Stimulated activated CD4-positive, alpha-beta T cell treated with anti-CD3 and anti-CD28 coated beads, Interleukin-4, amount 100 ng/mL, for 4 hours (primary cell): Measurements from ENCODE around the gene EN1.

Source experiments
- DNase-seq, 2 experiments: peaks; one replicate each; pipeline ENCODE4 v3.0.0-alpha.2; 2020

The EN1 gene

DNA sequence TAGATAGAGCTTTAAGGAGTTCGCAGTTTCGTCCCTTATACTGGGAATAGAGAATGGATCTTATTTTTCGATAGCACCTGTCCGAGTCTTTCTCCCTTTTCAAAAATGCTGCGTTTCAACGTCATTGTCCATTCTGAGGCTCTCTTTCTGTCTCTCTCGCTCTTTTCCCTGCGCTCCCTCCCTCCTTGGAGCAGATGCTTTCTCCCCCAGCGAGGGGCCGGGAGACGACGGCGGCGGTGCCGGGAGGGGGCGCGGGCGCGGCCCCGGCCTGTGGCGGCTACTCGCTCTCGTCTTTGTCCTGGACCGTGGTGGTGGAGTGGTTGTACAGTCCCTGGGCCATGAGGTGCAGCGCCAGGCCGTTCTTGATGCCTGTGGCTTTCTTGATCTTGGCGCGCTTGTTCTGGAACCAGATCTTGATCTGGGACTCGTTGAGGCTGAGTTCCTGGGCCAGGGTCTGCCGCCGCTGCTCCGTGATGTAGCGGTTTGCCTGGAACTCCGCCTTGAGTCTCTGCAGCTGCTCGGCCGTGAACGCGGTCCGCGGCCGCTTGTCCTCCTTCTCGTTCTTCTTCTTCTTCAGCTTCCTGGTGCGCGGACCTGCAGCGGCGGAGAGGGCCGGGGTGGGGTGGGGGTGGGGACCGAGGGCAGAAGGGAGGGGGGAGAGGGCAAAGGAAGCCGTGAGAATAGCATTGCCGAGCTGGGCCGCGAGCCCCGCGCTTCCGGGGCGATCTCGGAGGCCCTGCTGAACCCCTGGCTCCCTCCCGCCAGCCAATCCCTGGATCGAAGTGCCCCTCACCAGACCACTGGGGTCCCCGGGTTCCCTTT is 4.6 kb downstream of the EN1 start:
- DNase-seq = no peak

DNA sequence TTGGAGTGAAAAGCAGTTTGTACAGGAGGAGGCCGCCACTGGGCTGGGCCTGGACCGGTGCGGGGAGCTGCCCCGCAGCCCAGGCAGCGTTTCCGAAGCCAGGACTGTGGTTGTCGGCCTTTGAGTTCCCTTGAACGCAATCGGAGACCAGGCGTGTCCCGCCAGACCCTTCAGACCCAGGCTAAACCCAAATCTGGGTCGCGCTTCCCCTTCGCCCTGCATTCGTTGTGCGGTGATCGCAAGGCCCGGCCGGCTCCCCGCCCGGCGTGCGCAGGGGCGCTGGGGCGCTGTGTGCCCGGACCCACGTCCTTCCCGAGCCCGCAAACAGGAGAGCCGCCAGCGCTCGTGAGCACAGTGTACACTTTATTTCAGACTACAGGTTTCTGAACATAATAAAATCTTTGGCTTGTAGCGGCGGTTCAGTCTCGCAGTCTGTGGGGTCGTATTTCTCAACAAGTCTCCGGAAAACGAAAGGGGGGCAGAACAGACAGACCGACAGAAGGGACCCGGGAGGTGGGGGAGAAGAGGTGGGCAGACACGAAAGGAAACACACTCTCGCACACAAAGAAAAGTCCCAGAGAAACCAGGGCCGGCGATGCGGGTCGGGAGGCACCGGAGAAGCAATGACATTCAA is 5.5 kb downstream of the EN1 start:
- no peak for DNase-seq

DNA sequence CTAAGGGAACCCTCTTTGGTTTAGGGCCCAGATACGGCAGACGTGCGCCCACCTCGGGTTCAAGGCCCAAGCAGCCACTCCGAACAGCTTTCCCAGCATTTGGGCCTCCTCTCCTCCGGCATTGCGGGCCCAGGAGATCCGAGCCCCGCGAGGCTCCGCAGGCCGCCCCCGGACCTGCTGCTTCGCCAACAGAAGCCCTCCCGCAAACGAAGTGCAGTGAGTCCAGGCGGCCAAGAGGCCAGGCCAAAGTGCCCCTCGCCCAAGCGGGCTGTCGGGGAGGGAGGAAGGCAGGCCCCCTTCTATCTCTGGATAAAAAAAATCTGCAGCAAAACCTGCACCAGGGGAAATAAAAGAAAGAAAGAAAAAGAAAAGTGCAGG is 6.0 kb downstream of the EN1 start:
- no peak for DNase-seq

DNA sequence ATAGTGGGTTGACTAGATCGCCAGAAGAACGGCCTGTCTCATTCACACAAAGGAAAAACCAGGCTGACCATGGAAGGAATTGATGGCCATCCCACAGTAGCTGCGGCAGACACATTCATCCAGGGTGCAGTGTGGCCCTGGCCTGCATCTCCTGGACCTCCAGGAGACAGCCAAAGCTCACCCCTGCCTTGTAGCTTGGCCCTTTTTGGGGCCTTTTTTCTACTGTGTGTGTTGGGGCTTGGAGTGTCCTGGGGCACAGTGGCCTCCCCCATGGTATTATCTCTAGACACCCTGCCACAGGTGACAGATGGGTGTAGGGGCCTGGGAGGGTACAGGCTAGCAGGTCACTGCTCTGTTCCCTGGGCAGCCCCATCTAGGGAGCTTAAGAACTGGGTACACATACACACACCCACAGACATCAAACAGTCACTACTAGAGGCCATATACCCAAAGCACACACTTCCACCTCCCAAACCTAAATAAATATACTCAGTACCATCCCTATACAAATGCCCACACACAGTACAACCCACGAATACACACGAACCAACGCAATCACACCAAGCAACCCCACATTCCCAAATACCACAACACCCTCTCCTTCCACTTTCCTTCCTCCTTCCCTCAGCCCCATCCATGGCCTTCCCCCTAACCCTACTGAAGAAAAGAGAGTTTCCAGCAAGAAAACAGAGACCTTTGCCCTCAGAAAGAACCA is 8.6 kb downstream of the EN1 start:
- no peak for DNase-seq

DNA sequence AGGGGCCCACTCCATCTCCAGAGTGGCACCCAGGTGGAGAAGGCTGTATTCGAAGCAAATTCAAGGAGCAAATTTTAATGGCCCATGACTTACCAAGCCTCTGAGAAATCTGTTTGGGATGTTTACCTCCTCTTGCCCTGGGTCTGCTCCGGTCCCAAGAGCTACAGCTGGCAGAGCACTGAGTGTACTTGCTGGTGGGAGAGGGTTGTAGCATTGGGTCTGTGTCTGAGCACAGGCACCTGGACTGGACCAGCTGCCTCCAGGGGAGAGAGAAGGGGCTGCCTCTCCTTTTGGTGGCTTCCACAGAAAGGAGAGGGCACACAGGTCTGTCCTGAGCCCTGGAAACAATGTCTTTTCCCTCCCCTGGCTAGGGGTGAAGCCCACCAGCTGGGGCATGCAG is 9.8 kb downstream of the EN1 start:
- no peak for DNase-seq

DNA sequence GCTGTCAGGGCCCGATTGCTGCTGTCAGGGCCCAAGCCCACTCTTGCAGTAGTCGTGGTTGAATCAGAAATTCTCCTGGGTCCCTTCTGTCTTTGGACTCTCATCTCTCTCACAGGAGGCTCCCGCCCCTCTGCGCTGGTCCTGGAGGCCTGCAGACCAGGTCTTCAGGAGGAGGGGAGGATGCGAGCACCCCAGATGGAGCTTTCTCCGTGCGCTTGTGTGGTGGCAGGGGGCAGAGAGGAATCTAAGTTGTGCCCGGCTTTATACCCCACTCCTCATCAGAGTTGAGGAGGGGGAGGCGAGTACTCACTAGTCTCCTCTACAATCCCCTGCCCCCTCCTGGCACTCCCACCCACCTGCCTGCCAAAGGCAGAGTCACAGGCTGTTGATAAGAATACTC is 10.4 kb downstream of the EN1 start:
- no peak for DNase-seq

DNA sequence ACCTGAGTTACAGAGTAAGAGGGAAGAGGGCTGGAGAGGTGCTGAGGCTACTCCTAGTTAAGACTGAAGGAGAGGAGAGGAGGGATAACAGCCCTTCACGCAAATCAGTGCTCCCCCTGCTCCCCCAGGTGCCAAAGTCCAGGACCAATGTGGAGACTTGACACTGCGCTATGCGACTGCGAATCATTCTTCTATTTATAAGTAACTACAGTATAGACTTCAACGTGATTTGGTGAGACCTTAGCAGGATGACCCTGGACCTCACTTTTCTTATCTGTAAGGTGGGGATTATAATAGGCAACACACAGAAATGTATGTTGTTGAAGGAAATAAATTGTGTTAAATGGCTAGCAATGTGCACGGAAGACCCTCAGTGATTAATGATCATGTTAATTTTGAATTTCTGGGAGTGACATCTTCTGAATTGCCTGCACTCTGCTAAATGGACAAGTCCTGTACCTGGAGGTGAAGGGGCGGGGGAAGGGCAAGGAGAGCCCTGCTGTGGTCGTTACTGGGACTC is 11.0 kb downstream of the EN1 start:
- no peak for DNase-seq

DNA sequence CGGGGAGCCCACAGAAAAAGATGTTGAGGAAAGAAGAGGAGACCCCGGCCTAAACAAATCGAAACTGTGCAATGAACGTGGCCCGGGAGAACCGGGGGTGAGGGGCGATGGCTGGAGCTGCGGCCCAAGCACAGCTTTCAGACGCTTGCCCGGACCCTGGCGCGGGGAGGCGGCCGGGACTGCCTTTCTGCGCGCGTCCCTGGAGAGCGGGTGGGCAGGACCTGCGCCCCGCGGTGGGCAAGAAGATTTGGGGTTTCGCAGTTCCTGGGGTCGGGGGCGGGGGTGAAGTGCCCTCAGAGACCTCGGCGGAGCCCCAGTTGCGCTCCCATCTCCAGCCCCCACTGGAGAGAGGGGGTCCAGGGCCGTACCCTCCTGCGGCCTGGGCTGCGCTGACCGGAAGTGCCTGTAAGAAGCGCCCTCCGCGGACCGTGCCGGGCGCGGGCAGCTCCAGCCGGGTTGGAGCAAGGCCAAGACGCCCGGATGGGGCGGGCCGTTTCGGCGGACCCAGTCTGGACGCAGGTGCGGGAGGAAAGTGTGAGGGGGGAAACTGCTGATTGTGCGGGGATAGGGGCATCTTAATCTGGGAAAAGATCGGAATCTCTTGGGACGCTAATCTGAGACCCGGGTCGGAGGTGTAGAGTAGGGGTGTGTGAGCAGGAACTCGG is 11.6 kb downstream of the EN1 start:
- DNase-seq = no peak

DNA sequence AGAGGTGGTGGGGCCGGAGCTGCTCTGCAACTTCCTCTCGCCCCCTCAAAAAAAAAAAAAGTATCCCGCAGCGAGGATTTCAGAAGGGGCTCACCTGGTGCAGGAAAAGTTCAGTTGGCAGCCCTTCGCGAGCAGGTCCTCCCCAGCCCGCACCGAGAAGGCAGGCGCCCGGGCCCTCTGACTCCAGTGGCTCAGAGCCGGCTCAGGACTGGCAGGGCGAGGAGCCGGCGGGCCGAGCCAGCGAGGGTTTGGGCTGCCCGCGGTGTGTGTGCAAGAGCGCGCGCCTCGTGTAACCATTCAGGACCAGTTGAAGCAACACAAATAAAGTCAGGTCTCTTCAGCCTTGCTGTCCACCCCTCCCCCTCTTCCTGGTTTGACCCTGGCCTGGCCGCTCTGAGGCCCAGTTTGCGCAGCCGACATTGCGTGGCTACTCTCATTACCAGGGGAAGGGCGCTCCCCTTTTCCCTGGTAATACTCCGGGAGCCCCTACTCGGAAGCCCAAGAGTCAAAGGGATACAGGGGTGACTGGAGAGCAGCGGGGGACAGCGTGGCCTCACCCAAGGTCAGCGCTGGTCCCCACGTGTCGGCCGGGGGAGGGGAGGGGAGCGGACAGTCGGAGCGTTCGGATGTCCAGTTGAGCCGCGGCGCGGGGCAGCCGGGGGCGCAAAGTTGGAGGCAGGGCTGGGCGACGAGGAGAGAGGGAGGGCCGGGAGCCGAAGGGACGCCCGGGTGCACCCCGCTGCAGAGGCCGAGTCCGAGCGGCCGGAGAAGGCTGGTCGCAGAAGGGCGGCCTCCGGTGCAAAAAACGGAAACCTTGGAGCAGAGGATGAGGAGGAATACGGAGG is 12.3 kb downstream of the EN1 start:
- DNase-seq = no peak

DNA sequence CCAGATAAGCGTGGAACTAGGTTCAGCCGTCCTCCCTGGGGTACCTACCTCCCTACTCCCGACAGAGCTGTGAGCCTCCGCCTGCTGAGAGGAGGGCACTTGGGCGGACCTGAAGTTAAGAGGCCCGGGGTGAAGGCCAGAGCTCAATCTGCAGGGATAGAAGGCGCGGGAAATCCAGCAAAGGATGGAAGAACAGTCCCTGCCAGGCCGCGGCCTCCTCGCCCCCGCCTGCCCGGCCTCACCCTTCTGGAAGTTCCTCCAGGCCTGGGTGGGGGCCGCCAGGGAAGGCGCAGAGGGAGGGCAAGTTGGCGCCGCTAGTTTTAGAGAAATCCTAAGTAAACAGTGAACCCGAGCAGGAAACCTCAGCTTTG is 13.0 kb downstream of the EN1 start:
- DNase-seq = no peak

DNA sequence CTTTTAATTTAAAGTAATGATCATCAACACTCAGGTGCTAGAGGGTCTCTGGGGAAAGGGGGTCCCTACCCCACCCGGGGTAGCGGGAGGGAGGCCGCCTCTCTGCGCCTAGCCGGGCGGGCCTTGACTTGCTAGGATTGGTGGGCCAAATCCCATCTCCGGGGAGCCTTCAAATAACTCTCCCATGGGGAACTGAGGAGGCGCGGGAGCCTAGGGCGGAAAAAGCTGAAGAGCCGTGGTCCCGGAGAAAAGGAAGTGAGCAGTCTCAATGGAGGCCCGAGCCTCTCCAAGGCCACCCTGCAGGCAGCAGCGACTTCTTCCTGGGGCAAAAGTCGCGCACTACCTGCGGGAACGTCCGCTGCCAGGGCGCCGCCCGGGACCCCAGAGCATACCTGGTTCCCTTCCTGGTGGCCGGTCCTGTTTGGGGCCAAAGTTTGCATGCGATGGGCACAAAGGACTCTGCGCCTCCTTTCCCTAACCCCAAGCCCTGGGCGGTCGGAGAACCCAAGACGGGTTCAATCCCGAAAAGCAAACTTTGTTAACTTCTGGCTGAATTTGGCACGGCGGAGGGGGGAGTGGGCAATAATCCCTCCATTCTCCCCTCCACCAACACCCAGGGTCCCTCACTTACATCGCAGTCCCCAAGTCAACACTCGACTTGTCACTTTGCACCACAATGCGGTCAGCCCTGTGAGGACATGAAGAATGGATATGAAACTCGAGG is 13.6 kb downstream of the EN1 start:
- DNase-seq = no peak

DNA sequence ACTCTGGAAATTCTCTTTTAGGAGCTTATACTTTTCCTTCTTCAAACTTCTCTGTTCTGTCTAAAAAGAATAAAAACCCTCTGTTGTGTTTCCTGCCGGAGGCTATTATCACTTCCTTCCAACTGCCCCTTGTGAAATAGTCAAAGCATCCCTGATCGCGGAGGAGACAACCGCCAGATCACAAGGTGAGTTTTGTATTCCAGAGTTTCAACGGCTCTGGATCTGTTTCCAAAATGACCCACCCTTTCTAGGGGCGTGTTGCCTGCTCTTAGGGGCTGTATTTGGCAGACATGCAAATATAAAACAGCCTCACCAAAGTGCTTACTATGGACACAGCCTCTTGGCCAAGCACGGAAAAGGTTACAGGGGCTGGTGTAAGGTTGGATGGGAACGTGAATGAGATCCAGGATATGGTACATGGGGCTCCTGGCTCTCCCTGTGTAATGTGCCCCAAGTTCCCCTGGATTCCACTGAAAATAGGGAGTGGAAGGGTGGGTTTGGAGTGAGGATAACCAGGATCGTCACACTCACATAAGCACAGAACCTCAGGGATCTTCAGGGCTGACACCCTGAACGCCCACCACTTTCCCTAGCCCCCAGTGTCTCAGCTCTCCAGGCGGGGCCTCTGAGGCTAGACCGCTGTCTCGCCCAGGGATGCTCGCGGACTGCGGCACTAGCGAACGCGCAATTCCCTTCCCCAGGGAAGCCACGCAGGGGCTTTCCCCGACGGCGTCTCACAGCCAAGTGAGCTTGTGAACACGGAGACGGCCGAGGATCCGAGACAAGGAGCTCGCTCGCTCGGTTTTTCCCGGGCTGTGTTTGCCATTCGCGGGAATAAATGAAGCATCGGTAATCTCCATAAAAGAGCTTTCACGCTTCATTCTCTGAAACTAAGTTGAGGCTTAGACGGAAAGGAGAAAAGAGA is 14.4 kb downstream of the EN1 start:
- DNase-seq = no peak

DNA sequence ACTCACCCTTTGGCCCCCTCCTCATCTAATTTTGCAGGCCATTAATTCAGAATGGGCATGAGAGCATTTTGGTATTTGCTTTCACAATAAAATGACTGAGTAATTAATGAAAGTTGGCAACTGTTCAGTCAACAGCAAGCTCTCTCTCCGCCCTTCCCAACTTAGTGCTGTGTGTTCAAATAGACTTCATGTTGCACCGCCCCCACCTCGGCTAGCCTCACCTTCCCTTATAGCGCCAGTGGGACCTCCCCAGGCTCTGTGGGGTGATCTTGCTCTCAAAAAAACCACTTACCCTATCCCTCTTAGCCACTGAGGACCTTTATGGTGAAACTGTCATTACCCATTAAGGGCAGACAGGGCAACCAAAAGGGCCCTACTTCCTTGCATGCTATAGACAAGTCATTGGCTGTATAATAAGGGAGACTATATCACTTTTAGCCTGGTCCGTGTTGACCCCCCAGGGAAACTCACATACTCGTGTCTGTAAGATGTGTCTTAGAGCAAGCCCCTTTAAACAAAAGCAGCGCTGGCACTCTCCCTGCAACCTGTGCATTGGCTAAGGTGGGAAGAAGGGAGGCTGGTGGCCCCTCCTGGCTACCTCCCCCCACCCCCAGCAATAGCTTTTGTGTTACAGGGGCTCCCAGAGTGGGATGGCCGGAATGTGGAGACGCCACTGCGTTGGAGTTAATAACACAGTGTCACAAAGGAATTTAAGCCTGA is 15.2 kb downstream of the EN1 start:
- no peak for DNase-seq

DNA sequence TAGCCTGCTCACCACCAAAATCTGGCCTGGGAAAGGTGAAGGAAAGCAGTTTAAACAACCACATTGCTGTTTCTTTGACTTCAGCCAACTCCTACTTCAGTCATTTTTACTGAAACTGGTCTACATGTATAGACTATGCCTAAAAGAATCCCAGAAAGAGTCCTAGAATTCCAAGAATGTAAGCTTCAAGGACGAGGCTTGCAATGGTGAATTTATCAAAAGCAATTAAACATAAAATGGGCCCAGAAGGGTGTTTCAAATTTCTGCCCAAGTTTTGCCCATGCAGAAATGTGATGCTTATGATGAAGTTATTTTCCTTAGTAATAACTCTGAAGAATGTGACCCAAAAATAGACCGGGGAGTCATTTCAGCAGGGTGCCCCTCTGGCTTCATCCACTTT is 16.6 kb downstream of the EN1 start:
- DNase-seq = no peak

DNA sequence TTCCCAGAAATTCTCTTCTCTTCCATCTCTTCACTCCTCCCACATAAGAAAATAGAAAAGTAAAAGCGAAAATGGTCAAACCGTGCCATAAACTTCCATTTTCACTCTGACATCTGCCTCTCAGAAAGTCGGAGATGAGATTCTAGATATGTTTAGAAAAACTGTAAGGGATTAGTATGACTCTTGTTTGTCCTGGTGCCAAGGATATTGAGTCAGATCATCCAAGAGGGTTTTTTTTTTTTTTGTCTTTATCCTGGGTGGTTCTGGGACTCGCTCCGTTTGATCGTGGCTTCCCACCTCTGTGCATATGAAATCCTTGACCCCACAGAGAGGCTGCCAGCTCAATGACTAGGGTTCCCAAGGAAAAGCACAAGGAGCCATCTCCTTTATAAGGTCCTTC is 17.3 kb downstream of the EN1 start:
- no peak for DNase-seq

DNA sequence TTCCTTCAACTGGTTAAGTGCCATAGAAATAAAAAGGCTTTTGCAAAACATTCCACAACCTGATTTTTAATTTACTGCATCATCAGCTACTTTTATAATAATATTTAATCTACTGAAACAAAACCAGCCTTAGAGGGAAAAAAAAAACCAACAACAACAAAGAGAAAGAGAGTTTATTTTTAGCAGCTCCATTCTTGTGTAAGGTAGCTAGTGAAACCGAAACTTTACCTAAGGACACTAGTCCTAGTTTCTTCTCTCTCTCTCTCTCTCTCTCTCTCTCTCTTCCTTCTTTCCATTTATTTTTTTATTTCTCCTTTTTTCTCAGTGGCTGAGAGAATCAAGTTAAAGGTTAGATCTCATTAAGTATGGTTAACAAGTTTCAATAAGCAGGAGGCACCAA is 21.4 kb downstream of the EN1 start:
- no peak for DNase-seq

DNA sequence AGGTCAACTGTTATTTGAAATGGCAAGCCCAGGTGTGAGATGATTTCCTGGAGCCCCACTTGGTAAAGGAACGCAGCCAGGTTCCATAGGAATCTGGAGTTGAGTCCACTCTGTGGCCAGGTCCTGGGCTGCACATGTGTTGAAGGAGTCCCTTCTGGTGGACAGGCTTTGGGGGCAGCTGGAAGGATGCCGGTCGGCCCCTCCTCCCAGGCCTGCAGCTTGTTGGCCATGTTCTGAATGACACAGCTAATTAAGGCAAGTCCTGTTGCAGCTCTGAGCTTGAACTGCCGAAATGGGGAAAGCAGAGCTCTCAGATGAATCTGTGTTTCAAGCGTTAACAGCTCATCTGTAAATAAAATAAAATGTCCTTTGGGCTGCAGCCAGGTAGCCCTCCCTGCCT is 23.8 kb downstream of the EN1 start:
- DNase-seq = no peak

DNA sequence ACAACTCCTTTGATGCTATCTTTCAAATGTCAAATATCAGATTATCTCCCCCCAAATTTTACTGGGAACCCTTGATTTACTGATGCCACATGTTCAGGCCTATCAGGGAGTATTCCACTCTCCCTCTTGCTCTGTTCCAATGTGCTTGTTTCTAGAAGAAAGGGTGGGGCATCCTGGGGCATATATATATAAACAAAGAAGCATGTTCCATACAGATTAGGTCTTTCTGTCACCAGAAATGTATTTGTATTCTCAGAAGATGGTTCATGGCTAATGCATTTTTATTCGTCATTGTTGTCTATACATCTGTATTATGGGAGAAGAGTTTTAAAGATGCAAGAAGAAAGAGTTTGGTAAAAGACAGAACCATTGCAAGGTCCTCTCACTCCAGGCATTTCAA is 24.9 kb downstream of the EN1 start:
- DNase-seq = no peak

DNA sequence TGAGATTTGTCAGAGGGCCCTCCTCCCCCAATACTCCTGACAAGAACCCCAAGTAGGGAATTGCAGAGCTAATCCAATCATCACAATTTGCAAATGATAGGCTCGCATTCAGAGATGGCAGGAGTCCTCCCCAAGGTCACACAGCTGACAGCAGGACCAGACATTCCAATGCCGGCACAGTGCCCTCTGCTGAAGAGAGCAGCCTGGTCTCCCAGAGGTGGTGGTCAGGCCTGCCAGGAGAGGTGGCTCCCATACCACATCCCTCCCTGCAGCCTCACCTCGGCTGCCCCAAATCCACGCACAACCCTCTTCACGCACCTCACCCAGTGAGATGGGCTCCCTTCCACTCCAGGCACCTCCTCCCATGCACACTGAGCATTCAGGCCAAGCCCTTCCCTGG is 25.4 kb downstream of the EN1 start:
- DNase-seq = no peak

DNA sequence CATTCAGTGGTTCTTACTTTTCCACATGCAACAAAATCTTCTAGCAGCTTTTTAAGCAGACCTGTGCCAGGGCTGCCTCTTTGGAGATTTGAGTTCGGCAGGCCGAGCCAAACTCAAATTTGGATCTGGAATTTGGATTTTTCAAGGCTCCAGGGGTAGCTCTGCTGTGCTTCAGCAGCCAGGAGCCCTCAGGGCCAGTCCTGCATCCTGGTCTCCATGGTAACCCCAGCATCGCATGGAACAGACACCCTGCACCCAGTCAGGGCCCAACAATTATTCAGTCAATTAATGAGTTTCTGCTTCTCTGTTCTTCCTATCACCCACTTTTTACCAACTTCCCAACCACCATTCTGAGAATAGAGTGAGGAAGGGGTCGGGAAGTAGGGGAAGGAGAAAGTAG is 30.0 kb downstream of the EN1 start:
- DNase-seq = no peak
